GM12878 (cell line): ENCODE measurements around the gene CPLX1. TPM values are rescaled to one million over a fixed set of nuclear protein-coding genes. Genes with fewer than 3 reads are reported as not detected.

ENCODE experiments used
- ATAC-seq: fragments of 200-7000 bp; cut with Tn5 transposase; 3 replicates; pipeline ENCODE4 v1.9.1; 2020; ENCODE audit warnings: mild to moderate bottlenecking, moderate library complexity
- BruUV-seq: library from RNA; stranded (reverse); fragments of 400-500 nt; replicated peaks from 2 replicates; lab custom pipeline; 2021; lab: Mats Ljungman, UMichigan
- CTCF ChIA-PET: fragments of 300-600 bp; sonication (Branson Sonifier 250); formaldehyde crosslinking; extraction: SDS; loops from one replicate; lab custom pipeline; 2021; ENCODE audit warnings: inconsistent platforms; lab: Yijun Ruan, JAX
- POLR2A ChIA-PET: fragments of 350-600 bp; formaldehyde crosslinking; extraction: SDS; loops from one replicate; lab custom pipeline; 2021; ENCODE audit warnings: inconsistent platforms; lab: Charles Lee
- RAD21 ChIA-PET: fragments of 300-600 bp; sonication (Branson Sonifier 250); formaldehyde crosslinking; loops from one replicate; lab custom pipeline; 2023; ENCODE audit warnings: antibody characterized with exemption; ENCODE audit not compliant: unreplicated experiment; lab: Charles Lee
- SMC1A ChIA-PET: fragments of 300-600 bp; sonication (Branson Sonifier 250); formaldehyde crosslinking; loops from one replicate; lab custom pipeline; 2023; ENCODE audit not compliant: unreplicated experiment, uncharacterized antibody; lab: Charles Lee
- DNase-seq: peaks from one replicate; pipeline ENCODE4 v3.0.0-alpha.2; 2011; ENCODE audit warnings: low read depth, low spot score
- FAIRE-seq: peaks from 3 replicates; lab custom pipeline; 2011; peaks lifted over from hg19 to GRCh38; lab: Jason Lieb, UNC
- H2AFZ ChIP-seq: 2 replicates; pipeline ENCODE4 v1.6.0; 2011; ENCODE audit warnings: low read depth, low read length, control low read depth; ENCODE audit not compliant: control insufficient read depth
- H3K27ac ChIP-seq: 2 replicates; pipeline ENCODE4 v1.5.1; 2011; ENCODE audit warnings: control low read depth; ENCODE audit not compliant: control insufficient read depth, insufficient read depth
- H3K27me3 ChIP-seq, 2 experiments: replicated peaks in 1 of 2; 2 replicates each; pipeline versions ENCODE4 v1.6.0 to v1.6.1; 2011; ENCODE audit warnings: low read length in 1 of 2; ENCODE audit not compliant: control insufficient read depth in 2 of 2, insufficient read depth in 2 of 2
- H3K36me3 ChIP-seq, 2 experiments: 2 replicates each; pipeline ENCODE4 v1.5.1; 2011; ENCODE audit warnings: low read length in 1 of 2; ENCODE audit not compliant: control insufficient read depth in 2 of 2, insufficient read depth in 2 of 2
- H3K4me1 ChIP-seq: 2 replicates; pipeline ENCODE4 v1.6.1; 2011; ENCODE audit warnings: mild to moderate bottlenecking, low read length, moderate library complexity, mixed read lengths; ENCODE audit not compliant: control insufficient read depth, insufficient read depth
- H3K4me2 ChIP-seq: 2 replicates; pipeline ENCODE4 v1.6.0; 2011; ENCODE audit warnings: control low read depth; ENCODE audit not compliant: control insufficient read depth, insufficient read depth
- H3K4me3 ChIP-seq: fragments of 200-600 bp; sonication (generic); 2 replicates; pipeline ENCODE4 v1.5.1; 2016
- H3K79me2 ChIP-seq: 2 replicates; pipeline ENCODE4 v1.6.0; 2011; ENCODE audit warnings: low read length; ENCODE audit not compliant: control insufficient read depth, insufficient read depth
- H3K9ac ChIP-seq: 2 replicates; pipeline ENCODE4 v1.8.0; 2011; ENCODE audit warnings: low read length, control low read depth, mixed read lengths; ENCODE audit not compliant: control insufficient read depth, insufficient read depth
- H3K9me3 ChIP-seq: replicated peaks from 3 replicates; pipeline ENCODE4 v1.5.1; 2011; ENCODE audit warnings: mild to moderate bottlenecking, low read length; ENCODE audit not compliant: control insufficient read depth, insufficient read depth
- H4K20me1 ChIP-seq: 2 replicates; pipeline ENCODE4 v1.6.0; 2011; ENCODE audit not compliant: control insufficient read depth, insufficient read depth
- CREM ChIP-seq: IDR thresholded peaks from 2 replicates; pipeline ENCODE4 v1.6.1; 2014; ENCODE audit warnings: antibody characterized with exemption, low read depth
- NFIC ChIP-seq: IDR thresholded peaks from 2 replicates; pipeline ENCODE4 v1.6.1; 2012; ENCODE audit warnings: low read depth, mild to moderate bottlenecking, inconsistent platforms, low read length, moderate library complexity
- POLR2A ChIP-seq: IDR thresholded peaks from 2 replicates; pipeline ENCODE4 v1.6.1; 2011; ENCODE audit warnings: low read depth, mild to moderate bottlenecking, low read length
- RB1 ChIP-seq: fragments of 450-650 bp; formaldehyde crosslinking; IDR thresholded peaks from 2 replicates; pipeline ENCODE4 v1.6.1; 2017; ENCODE audit warnings: mild to moderate bottlenecking, borderline replicate concordance
- RUNX3 ChIP-seq: IDR thresholded peaks from 2 replicates; pipeline ENCODE4 v1.6.1; 2012; ENCODE audit warnings: low read length, inconsistent platforms
- TCF12 ChIP-seq: IDR thresholded peaks from 2 replicates; pipeline ENCODE4 v1.6.1; 2011; ENCODE audit warnings: low read depth, mild to moderate bottlenecking, low read length
- TCF3 ChIP-seq: IDR thresholded peaks from 2 replicates; pipeline ENCODE4 v1.6.1; 2012; ENCODE audit warnings: low read depth, mild to moderate bottlenecking, low read length, borderline replicate concordance; ENCODE audit not compliant: insufficient read depth
- WGBS: methylation state at CpG from one replicate; pipeline ENCODE4 v1.1.6; 2016; ENCODE audit warnings: low lambda C conversion rate; ENCODE audit not compliant: insufficient replicate concordance, insufficient coverage; ENCODE audit errors: missing lambda C conversion rate; 5-methylcytosine and 5-hydroxymethylcytosine counted together
- in situ Hi-C: fragments of 300-500 bp; cut with MboI; formaldehyde crosslinking; loops from 9 replicates; pipeline ENCODE4 v1.14.3; 2018; ENCODE audit warnings: mixed read lengths
- intact Hi-C: fragments of 100-400 bp; cut with micrococcal nuclease; formaldehyde crosslinking; loops from one replicate; pipeline ENCODE4 v1.14.2; 2022; ENCODE audit not compliant: unreplicated experiment
- polyA plus RNA-seq, 11 experiments: library from polyadenylated mRNA; depleted of rRNA in 4 of 11; unstranded in 6 of 11; stranded (reverse) in 5 of 11; fragments of >200 nt; fragmentation: Nextera tagmentation in 4 of 11; fragmentation: Illumina TruSeq in 1 of 11; extraction: Ambion mirVana in 4 of 11; extraction: Trizol in 1 of 11; gene quantifications; 1 replicate in 1 of 11; 2 replicates in 10 of 11; pipeline versions ENCODE4 v1.2.1 to v1.2.3, GENCODE V29; 2011 to 2016; ENCODE audit warnings: inconsistent platforms in 2 of 11, missing spikeins in 2 of 11, low read depth in 1 of 11
- total RNA-seq, 4 experiments: library from RNA; depleted of rRNA in 3 of 4; stranded (reverse); fragments of >200 nt in 3 of 4; fragmentation: Illumina TruSeq in 1 of 4; extraction: Trizol in 1 of 4; gene quantifications; 2 replicates each; pipeline versions ENCODE4 v1.2.1 to v1.2.3, GENCODE V29; 2013 to 2021
- TF ChIP-seq, protein P1 (sequence below): fragments of 450-650 bp; IDR thresholded peaks from 2 replicates; pipeline ENCODE4 v1.6.1; 2016; ENCODE audit warnings: mild to moderate bottlenecking

The CPLX1 gene
- total and polyA plus RNA-seq, 10 of the 15 experiments (the other 5 are each of a cell fraction or from before 2014, with no cell fraction given): 0.04 to 1.2 (median 0.13) TPM; not detected in 5

DNA sequence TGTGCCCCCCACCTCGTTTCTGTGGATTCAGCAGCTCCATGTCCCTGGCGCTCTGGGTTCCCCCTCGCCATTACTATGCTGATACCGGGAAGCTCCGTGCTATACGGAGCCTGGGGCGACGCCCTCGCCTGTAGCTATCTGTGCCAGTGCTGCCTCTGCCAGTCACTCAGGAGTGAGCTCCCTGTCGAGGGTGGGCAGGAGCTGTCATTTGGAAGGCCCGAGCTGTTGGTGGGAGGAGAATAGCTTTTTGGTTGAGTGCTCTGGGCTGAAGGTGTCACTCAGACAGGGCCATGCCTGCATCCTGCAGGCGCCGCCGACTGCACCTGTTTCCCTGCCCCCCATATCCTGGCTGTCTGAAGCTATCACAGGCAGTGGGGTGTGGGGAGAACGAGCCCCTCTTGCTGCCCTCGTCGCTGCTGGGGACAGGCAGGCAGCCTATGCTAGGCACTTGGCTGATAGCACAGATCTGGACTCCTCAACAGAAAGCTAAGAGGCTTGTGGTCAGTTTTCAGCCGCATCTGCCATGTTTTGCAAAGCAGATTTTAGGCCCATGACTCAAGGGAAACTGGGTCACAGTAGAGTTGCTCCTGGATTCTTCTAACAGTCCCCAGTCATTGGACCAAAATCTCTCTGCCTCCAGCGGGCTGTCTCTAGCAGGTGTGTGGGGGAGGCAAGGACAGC is 31.8 kb downstream of the CPLX1 start:
- Histone ChIP-seq H3K9me3 (no peaks in the 10 kb centered on the region), H3K36me3 (no peaks in the 10 kb centered on the region), H3K4me3 (peak overlapping the region; percentile 43; the same call in 1 of the 2 replicates), H3K4me2 (peak overlapping the region; percentile 88), H4K20me1 (no peaks in the 10 kb centered on the region), H3K27me3 (peaks cover 0 to 2% of the 10 kb centered on the region in 2 experiments; a peak in 2 of 4 replicates), H2AFZ (peak overlapping the region; percentile 50), H3K4me1 (peaks cover 40% of the 10 kb centered on the region), H3K9ac (0 out of 2 replicates have a peak overlapping the region, but pooled peaks have one; percentile 39), H3K27ac (0 out of 2 replicates have a peak overlapping the region, but pooled peaks have one; percentile 11), H3K79me2 (no peaks in the 10 kb centered on the region)
- ChIA-PET POLR2A (no interaction called here), CTCF (interaction anchor here (1.0 to 1.1 kb wide), 2 partner anchors 52 to 193 kb away, joined by 3 to 4 read pairs; partner anchors contain the start of gene IDUA), SMC1A (interaction anchor here (0.9 kb wide), 1 partner anchor 193 kb away, joined by 3 read pairs; the partner anchor contains the start of gene IDUA), RAD21 (interaction anchor here (0.7 to 1.2 kb wide), 3 partner anchors 12 to 192 kb away, joined by 3 to 4 read pairs (median 3); partner anchors contain the start of gene IDUA)
- peak; percentile 22; the same call in 1 of the 2 replicates for TF ChIP-seq POLR2A
- peak; percentile 78 for TF ChIP-seq TCF12
- peak; percentile 68; the same call in 1 of the 2 replicates for TF ChIP-seq TCF3
- TF ChIP-seq CREM: no peak
- TF ChIP-seq RB1: no peak
- no peak for TF ChIP-seq NFIC
- peak; percentile 58 for TF ChIP-seq RUNX3
- TF ChIP-seq, protein P1, sequence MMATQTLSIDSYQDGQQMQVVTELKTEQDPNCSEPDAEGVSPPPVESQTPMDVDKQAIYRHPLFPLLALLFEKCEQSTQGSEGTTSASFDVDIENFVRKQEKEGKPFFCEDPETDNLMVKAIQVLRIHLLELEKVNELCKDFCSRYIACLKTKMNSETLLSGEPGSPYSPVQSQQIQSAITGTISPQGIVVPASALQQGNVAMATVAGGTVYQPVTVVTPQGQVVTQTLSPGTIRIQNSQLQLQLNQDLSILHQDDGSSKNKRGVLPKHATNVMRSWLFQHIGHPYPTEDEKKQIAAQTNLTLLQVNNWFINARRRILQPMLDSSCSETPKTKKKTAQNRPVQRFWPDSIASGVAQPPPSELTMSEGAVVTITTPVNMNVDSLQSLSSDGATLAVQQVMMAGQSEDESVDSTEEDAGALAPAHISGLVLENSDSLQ: peak; percentile 81
- DNase-seq (no peak), ATAC-seq (peak; percentile 39), FAIRE-seq (no peak)
- no TSS peak for BruUV-seq
- 8% methylated on average over 19 of the region's 19 CpGs for WGBS
- in situ Hi-C loops (no loop called here), intact Hi-C loops (no loop called here)
